ENCODE measurements around the gene FBXO36. TPM values are rescaled to one million over a fixed set of nuclear protein-coding genes. Genes with fewer than 3 reads are reported as not detected.
A peak's percentile ranks its signal among the peaks of the same experiment; 100 is the strongest.

The FBXO36 gene
- total and polyA plus RNA-seq, 10 of the 15 experiments (the other 5 are each of a cell fraction or from before 2014, with no cell fraction given) = 0.79 to 2.7 (median 1.3) TPM

DNA sequence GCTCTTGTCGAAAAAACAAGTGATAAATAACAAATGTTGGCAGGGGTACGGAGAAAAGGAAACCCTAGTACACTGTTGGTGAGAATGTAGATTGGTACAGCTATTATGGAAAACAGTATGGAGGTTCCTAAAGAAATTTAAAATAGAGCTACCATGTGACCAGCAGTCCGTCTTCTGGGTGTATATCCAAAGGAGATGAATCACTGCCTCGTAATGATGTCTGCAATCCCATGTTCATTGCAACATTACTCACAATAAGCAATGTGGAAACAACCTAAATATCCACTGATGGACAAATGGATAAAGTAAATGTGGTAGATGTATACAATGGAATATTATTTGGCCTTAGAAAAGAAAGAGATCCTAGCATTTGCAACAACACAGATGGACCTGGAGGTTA is 95.8 kb downstream of the FBXO36 start:
- Histone ChIP-seq H3K27me3 (replicated peaks in 1 of 2; ENCODE audit: control insufficient read depth in 2 of 2, insufficient read depth in 2 of 2, low read length in 1 of 2) (no peaks in the 10 kb centered on the region), H3K36me3 (ENCODE audit: control insufficient read depth in 2 of 2, insufficient read depth in 2 of 2, low read length in 1 of 2) (no peaks in the 10 kb centered on the region), H3K4me1 (ENCODE audit: control insufficient read depth, insufficient read depth, low read length) (no peaks in the 10 kb centered on the region), H3K9ac (ENCODE audit: control insufficient read depth, insufficient read depth, low read length) (no peak overlapping the region), H3K4me3 (no peak overlapping the region), H2AFZ (ENCODE audit: control insufficient read depth, low read depth, low read length) (no peak overlapping the region), H4K20me1 (ENCODE audit: control insufficient read depth, insufficient read depth) (no peaks in the 10 kb centered on the region), H3K79me2 (ENCODE audit: control insufficient read depth, insufficient read depth, low read length) (no peaks in the 10 kb centered on the region), H3K27ac (ENCODE audit: control insufficient read depth, insufficient read depth) (no peak overlapping the region), H3K9me3 (replicated peaks; ENCODE audit: control insufficient read depth, insufficient read depth, low read length) (no peaks in the 10 kb centered on the region), H3K4me2 (ENCODE audit: control insufficient read depth, insufficient read depth) (no peak overlapping the region)
- BruUV-seq (replicated peaks) = no TSS peak
- in situ Hi-C loops (cut with MboI) = no loop called here
- ChIA-PET RAD21 (ENCODE audit: unreplicated experiment) (no interaction called here), SMC1A (ENCODE audit: uncharacterized antibody, unreplicated experiment) (interaction anchor here (1.2 kb wide), 1 partner anchor 8 kb away, joined by 3 read pairs; no protein-coding TSS in a partner anchor), POLR2A (interaction anchor here (0.5 kb wide), 1 partner anchor 135 kb away, joined by 5 read pairs; no protein-coding TSS in a partner anchor), CTCF (no interaction called here)
- no peak for DNase-seq (ENCODE audit: low read depth, low spot score)
- WGBS (ENCODE audit: insufficient coverage, insufficient replicate concordance, low lambda C conversion rate, missing lambda C conversion rate) = 77% methylated on average over 4 of the region's 4 CpGs
- intact Hi-C loops (cut with micrococcal nuclease; ENCODE audit: unreplicated experiment) = no loop called here
- FAIRE-seq = no peak
- no peak for ATAC-seq
- TF ChIP-seq, protein P1, sequence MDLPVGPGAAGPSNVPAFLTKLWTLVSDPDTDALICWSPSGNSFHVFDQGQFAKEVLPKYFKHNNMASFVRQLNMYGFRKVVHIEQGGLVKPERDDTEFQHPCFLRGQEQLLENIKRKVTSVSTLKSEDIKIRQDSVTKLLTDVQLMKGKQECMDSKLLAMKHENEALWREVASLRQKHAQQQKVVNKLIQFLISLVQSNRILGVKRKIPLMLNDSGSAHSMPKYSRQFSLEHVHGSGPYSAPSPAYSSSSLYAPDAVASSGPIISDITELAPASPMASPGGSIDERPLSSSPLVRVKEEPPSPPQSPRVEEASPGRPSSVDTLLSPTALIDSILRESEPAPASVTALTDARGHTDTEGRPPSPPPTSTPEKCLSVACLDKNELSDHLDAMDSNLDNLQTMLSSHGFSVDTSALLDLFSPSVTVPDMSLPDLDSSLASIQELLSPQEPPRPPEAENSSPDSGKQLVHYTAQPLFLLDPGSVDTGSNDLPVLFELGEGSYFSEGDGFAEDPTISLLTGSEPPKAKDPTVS (IDR thresholded peaks at IDR 0.05; ENCODE audit: low read depth, low read length) = no peak
- TF ChIP-seq TAF1 (IDR thresholded peaks at IDR 0.05; ENCODE audit: borderline replicate concordance, low read depth, low read length) = no peak

DNA sequence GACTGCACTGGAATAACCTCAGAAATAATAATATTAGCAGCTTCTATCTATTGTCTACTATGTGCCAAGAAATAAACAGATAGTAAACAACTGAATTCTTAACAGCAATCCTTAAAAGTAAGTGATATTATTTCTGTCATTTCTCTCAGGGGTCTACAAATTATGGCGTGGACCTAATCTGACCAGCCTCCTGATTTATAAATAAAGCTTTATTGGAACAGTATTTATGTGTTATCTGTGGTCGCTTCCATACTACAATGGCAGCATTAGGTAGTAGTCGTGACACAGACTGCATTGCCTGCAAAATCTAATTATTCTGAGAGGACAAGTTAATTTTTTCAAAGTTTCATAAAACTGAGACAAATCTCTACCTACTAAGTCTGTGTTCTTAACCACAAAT is 97.4 kb downstream of the FBXO36 start:
- ChIA-PET SMC1A (ENCODE audit: uncharacterized antibody, unreplicated experiment) (interaction anchor here (1.2 kb wide), 1 partner anchor 131 kb away, joined by 3 read pairs; no protein-coding TSS in a partner anchor), RAD21 (ENCODE audit: unreplicated experiment) (no interaction called here), CTCF (interaction anchor here (1.0 to 1.3 kb wide), 2 partner anchors 11 to 48 kb away, joined by 3 to 5 read pairs; no protein-coding TSS in a partner anchor), POLR2A (no interaction called here)
- in situ Hi-C loops (cut with MboI) = no loop called here
- H3K4me3 ChIP-seq = no peak overlapping the region
- TF ChIP-seq MXI1 (IDR thresholded peaks at IDR 0.05; ENCODE audit: low read depth, low read length) (no peak), GATAD2B (conservative IDR thresholded peaks at IDR 0.05; ENCODE audit: low read depth) (no peak), RUNX3 (IDR thresholded peaks at IDR 0.05; ENCODE audit: low read length) (peak; percentile 43; the same call in 1 of the 2 replicates), TCF3 (IDR thresholded peaks at IDR 0.05; ENCODE audit: borderline replicate concordance, insufficient read depth, low read depth, low read length) (no peak), ATF7 (IDR thresholded peaks at IDR 0.05; ENCODE audit: low read depth) (no peak)
- TF ChIP-seq, protein P2, sequence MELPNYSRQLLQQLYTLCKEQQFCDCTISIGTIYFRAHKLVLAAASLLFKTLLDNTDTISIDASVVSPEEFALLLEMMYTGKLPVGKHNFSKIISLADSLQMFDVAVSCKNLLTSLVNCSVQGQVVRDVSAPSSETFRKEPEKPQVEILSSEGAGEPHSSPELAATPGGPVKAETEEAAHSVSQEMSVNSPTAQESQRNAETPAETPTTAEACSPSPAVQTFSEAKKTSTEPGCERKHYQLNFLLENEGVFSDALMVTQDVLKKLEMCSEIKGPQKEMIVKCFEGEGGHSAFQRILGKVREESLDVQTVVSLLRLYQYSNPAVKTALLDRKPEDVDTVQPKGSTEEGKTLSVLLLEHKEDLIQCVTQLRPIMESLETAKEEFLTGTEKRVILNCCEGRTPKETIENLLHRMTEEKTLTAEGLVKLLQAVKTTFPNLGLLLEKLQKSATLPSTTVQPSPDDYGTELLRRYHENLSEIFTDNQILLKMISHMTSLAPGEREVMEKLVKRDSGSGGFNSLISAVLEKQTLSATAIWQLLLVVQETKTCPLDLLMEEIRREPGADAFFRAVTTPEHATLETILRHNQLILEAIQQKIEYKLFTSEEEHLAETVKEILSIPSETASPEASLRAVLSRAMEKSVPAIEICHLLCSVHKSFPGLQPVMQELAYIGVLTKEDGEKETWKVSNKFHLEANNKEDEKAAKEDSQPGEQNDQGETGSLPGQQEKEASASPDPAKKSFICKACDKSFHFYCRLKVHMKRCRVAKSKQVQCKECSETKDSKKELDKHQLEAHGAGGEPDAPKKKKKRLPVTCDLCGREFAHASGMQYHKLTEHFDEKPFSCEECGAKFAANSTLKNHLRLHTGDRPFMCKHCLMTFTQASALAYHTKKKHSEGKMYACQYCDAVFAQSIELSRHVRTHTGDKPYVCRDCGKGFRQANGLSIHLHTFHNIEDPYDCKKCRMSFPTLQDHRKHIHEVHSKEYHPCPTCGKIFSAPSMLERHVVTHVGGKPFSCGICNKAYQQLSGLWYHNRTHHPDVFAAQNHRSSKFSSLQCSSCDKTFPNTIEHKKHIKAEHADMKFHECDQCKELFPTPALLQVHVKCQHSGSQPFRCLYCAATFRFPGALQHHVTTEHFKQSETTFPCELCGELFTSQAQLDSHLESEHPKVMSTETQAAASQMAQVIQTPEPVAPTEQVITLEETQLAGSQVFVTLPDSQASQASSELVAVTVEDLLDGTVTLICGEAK (IDR thresholded peaks at IDR 0.05; ENCODE audit: borderline replicate concordance) = 0 out of 2 replicates have a peak, but pooled peaks have one; percentile 52
- H3K9ac ChIP-seq (ENCODE audit: control insufficient read depth, insufficient read depth, low read length) = no peak overlapping the region
- no peak overlapping the region for H2AFZ ChIP-seq (ENCODE audit: control insufficient read depth, low read depth, low read length)
- no peak for FAIRE-seq
- H4K20me1 ChIP-seq (ENCODE audit: control insufficient read depth, insufficient read depth) = no peaks in the 10 kb centered on the region
- no peak for ATAC-seq
- H3K27ac ChIP-seq (ENCODE audit: control insufficient read depth, insufficient read depth) = no peak overlapping the region
- DNase-seq (ENCODE audit: low read depth, low spot score) = no peak
- no peaks in the 10 kb centered on the region for H3K36me3 ChIP-seq (ENCODE audit: control insufficient read depth in 2 of 2, insufficient read depth in 2 of 2, low read length in 1 of 2)
- H3K79me2 ChIP-seq (ENCODE audit: control insufficient read depth, insufficient read depth, low read length) = no peaks in the 10 kb centered on the region
- H3K4me1 ChIP-seq (ENCODE audit: control insufficient read depth, insufficient read depth, low read length) = no peaks in the 10 kb centered on the region
- H3K9me3 ChIP-seq (replicated peaks; ENCODE audit: control insufficient read depth, insufficient read depth, low read length) = no peaks in the 10 kb centered on the region
- H3K27me3 ChIP-seq (replicated peaks in 1 of 2; ENCODE audit: control insufficient read depth in 2 of 2, insufficient read depth in 2 of 2, low read length in 1 of 2) = no peaks in the 10 kb centered on the region
- H3K4me2 ChIP-seq (ENCODE audit: control insufficient read depth, insufficient read depth) = no peak overlapping the region
- 43% methylated on average over 3 of the region's 3 CpGs for WGBS (ENCODE audit: insufficient coverage, insufficient replicate concordance, low lambda C conversion rate, missing lambda C conversion rate)
- intact Hi-C loops (cut with micrococcal nuclease; ENCODE audit: unreplicated experiment) = no loop called here
- BruUV-seq (replicated peaks) = no TSS peak

Measured in GM12878 (cell line).